HEK293 (cell line): Measurements from ENCODE around the gene WDR4.

Experiments
- CTCF ChIA-PET: fragments of 350-600 bp; formaldehyde crosslinking; extraction: SDS; loops from one replicate; lab custom pipeline; 2021; ENCODE audit warnings: antibody characterized with exemption; lab: Yijun Ruan, JAX
- POLR2A ChIA-PET: fragments of 300-600 bp; formaldehyde crosslinking; extraction: SDS; loops from one replicate; lab custom pipeline; 2020; ENCODE audit warnings: antibody characterized with exemption, inconsistent platforms; lab: Yijun Ruan, JAX
- H3K27ac ChIP-seq: fragments of 200-500 bp; sonication (Bioruptor generic); 2 replicates; pipeline ENCODE4 v1.5.1; 2014; ENCODE audit warnings: low read depth, low read length, control low read depth, inconsistent platforms; ENCODE audit errors: extremely low read depth
- H3K36me3 ChIP-seq, 2 experiments: fragments of 200-500 bp in 1 of 2; sonication (Bioruptor generic) in 1 of 2; 1 replicate in 1 of 2; 2 replicates in 1 of 2; pipeline ENCODE4 v1.5.1; 2014 to 2017; ENCODE audit warnings: inconsistent platforms in 2 of 2, low read length in 2 of 2; ENCODE audit not compliant: control insufficient read depth in 2 of 2, insufficient read depth in 1 of 2
- H3K4me1 ChIP-seq: fragments of 200-500 bp; sonication (Bioruptor generic); 2 replicates; pipeline ENCODE4 v1.5.1; 2014; ENCODE audit warnings: mild to moderate bottlenecking, low read length, inconsistent platforms; ENCODE audit not compliant: control insufficient read depth, insufficient read depth
- H3K4me3 ChIP-seq: 2 replicates; pipeline ENCODE4 v1.5.1; 2011; ENCODE audit warnings: low read depth, mild to moderate bottlenecking, control low read depth, low read length, moderate library complexity
- H3K9me3 ChIP-seq: fragments of 200-500 bp; sonication (Bioruptor generic); 2 replicates; pipeline ENCODE4 v1.5.1; 2014; ENCODE audit warnings: low read depth, low read length, inconsistent platforms; ENCODE audit not compliant: control insufficient read depth, insufficient read depth
- MEIS1 ChIP-seq: sonication (generic); formaldehyde crosslinking; IDR thresholded peaks from 2 replicates; pipeline ENCODE4 v1.8.1; 2022; ENCODE audit warnings: missing genetic modification reagents, mild to moderate bottlenecking, borderline replicate concordance
- OSR2 ChIP-seq: fragments of 450-650 bp; formaldehyde crosslinking; IDR thresholded peaks from 2 replicates; pipeline ENCODE4 v1.5.1; 2016; ENCODE audit warnings: missing biosample characterization, missing genetic modification characterization
- ZBTB7A ChIP-seq: fragments of 450-650 bp; formaldehyde crosslinking; IDR thresholded peaks from 2 replicates; pipeline ENCODE4 v1.5.1; 2016; ENCODE audit warnings: low read depth, missing biosample characterization, missing genetic modification characterization
- ZFHX2 ChIP-seq: fragments of 450-650 bp; formaldehyde crosslinking; conservative IDR thresholded peaks from 2 replicates; pipeline ENCODE4 v1.5.1; 2016; ENCODE audit warnings: missing biosample characterization, missing genetic modification characterization
- ZNF133 ChIP-seq: fragments of 450-650 bp; formaldehyde crosslinking; IDR thresholded peaks from 2 replicates; pipeline ENCODE4 v1.5.1; 2016; ENCODE audit warnings: missing biosample characterization, missing genetic modification characterization
- ZNF146 ChIP-seq: fragments of 450-650 bp; formaldehyde crosslinking; IDR thresholded peaks from 2 replicates; pipeline ENCODE4 v1.5.1; 2016; ENCODE audit warnings: missing biosample characterization, missing genetic modification characterization
- ZNF174 ChIP-seq: fragments of 450-650 bp; formaldehyde crosslinking; IDR thresholded peaks from 2 replicates; pipeline ENCODE4 v1.5.0; 2017; ENCODE audit warnings: missing biosample characterization, mild to moderate bottlenecking, missing genetic modification characterization
- ZNF221 ChIP-seq: fragments of 450-650 bp; formaldehyde crosslinking; IDR thresholded peaks from 2 replicates; pipeline ENCODE4 v1.5.1; 2017; ENCODE audit warnings: missing biosample characterization, missing genetic modification characterization, borderline replicate concordance
- ZNF223 ChIP-seq: fragments of 450-650 bp; formaldehyde crosslinking; IDR thresholded peaks from 2 replicates; pipeline ENCODE4 v1.5.1; 2016; ENCODE audit warnings: missing biosample characterization, missing genetic modification characterization
- ZNF23 ChIP-seq: fragments of 450-650 bp; formaldehyde crosslinking; IDR thresholded peaks from 2 replicates; pipeline ENCODE4 v1.5.1; 2016; ENCODE audit warnings: missing biosample characterization, missing genetic modification characterization, borderline replicate concordance
- ZNF26 ChIP-seq: fragments of 450-650 bp; formaldehyde crosslinking; IDR thresholded peaks from 2 replicates; pipeline ENCODE4 v1.5.1; 2016; ENCODE audit warnings: missing biosample characterization, missing genetic modification characterization
- ZNF266 ChIP-seq: fragments of 450-650 bp; formaldehyde crosslinking; IDR thresholded peaks from 2 replicates; pipeline ENCODE4 v1.5.1; 2016; ENCODE audit warnings: missing biosample characterization, missing genetic modification characterization, low read depth
- ZNF311 ChIP-seq: fragments of 450-650 bp; formaldehyde crosslinking; IDR thresholded peaks from 2 replicates; pipeline ENCODE4 v1.5.1; 2017; ENCODE audit warnings: missing biosample characterization, missing genetic modification characterization, borderline replicate concordance
- ZNF585B ChIP-seq: fragments of 450-650 bp; formaldehyde crosslinking; IDR thresholded peaks from 2 replicates; pipeline ENCODE4 v1.5.1; 2016; ENCODE audit warnings: missing biosample characterization, missing genetic modification characterization
- ZNF623 ChIP-seq: fragments of 450-650 bp; formaldehyde crosslinking; IDR thresholded peaks from 2 replicates; pipeline ENCODE4 v1.5.1; 2016; ENCODE audit warnings: missing biosample characterization, missing genetic modification characterization
- ZNF629 ChIP-seq: fragments of 450-650 bp; formaldehyde crosslinking; IDR thresholded peaks from 2 replicates; pipeline ENCODE4 v1.5.1; 2017; ENCODE audit warnings: missing biosample characterization, missing genetic modification characterization
- ZNF707 ChIP-seq: fragments of 450-650 bp; formaldehyde crosslinking; IDR thresholded peaks from 2 replicates; pipeline ENCODE4 v1.5.1; 2016; ENCODE audit warnings: missing biosample characterization, missing genetic modification characterization
- ZNF768 ChIP-seq: fragments of 450-650 bp; formaldehyde crosslinking; IDR thresholded peaks from 2 replicates; pipeline ENCODE4 v1.5.1; 2018; ENCODE audit warnings: missing biosample characterization, mild to moderate bottlenecking, missing genetic modification characterization
- ZNF792 ChIP-seq: fragments of 450-650 bp; formaldehyde crosslinking; IDR thresholded peaks from 2 replicates; pipeline ENCODE4 v1.5.1; 2016; ENCODE audit warnings: missing biosample characterization, missing genetic modification characterization
- TF ChIP-seq, protein P1 (sequence below): fragments of 450-650 bp; formaldehyde crosslinking; IDR thresholded peaks from 2 replicates; pipeline ENCODE4 v1.5.1; 2017; ENCODE audit warnings: missing biosample characterization, mild to moderate bottlenecking, missing genetic modification characterization, moderate library complexity
- TF ChIP-seq, protein P2 (sequence below): fragments of 450-650 bp; formaldehyde crosslinking; IDR thresholded peaks from 2 replicates; pipeline ENCODE4 v1.5.1; 2016; ENCODE audit warnings: missing biosample characterization, missing genetic modification characterization

Gene WDR4

GRCh38 chr21:42857216-42857615 lies 22.1 kb downstream of the WDR4 start:
- no peak for TF ChIP-seq ZNF174 (tag by site-specific recombination)
- TF ChIP-seq ZNF133, result no peak
- TF ChIP-seq ZNF629 (tag by site-specific recombination), result no peak
- TF ChIP-seq ZNF223 (tag by site-specific recombination), result no peak
- no peak for TF ChIP-seq ZNF623 (tag by site-specific recombination)
- TF ChIP-seq ZNF585B (tag by site-specific recombination), result no peak
- no peak for TF ChIP-seq ZNF311 (tag by site-specific recombination)
- no peak for TF ChIP-seq ZNF792
- no peak for TF ChIP-seq ZNF146 (tag by site-specific recombination)
- TF ChIP-seq, protein P1, sequence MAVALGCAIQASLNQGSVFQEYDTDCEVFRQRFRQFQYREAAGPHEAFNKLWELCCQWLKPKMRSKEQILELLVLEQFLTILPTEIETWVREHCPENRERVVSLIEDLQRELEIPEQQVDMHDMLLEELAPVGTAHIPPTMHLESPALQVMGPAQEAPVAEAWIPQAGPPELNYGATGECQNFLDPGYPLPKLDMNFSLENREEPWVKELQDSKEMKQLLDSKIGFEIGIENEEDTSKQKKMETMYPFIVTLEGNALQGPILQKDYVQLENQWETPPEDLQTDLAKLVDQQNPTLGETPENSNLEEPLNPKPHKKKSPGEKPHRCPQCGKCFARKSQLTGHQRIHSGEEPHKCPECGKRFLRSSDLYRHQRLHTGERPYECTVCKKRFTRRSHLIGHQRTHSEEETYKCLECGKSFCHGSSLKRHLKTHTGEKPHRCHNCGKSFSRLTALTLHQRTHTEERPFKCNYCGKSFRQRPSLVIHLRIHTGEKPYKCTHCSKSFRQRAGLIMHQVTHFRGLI (tag by site-specific recombination), result no peak
- no peak for TF ChIP-seq ZBTB7A
- no peak for TF ChIP-seq ZNF23
- TF ChIP-seq ZNF266, result no peak
- no peak for TF ChIP-seq ZNF707 (tag by site-specific recombination)
- no peak for TF ChIP-seq MEIS1 (CRISPR knock-in tag)
- no peak for TF ChIP-seq ZNF768 (tag by site-specific recombination)
- CTCF ChIA-PET, result no interaction called here
- H3K36me3 ChIP-seq, result peaks cover 15 to 92% of the 10 kb centered on the region in 2 experiments; a peak in 2 of 3 replicates

DNA sequence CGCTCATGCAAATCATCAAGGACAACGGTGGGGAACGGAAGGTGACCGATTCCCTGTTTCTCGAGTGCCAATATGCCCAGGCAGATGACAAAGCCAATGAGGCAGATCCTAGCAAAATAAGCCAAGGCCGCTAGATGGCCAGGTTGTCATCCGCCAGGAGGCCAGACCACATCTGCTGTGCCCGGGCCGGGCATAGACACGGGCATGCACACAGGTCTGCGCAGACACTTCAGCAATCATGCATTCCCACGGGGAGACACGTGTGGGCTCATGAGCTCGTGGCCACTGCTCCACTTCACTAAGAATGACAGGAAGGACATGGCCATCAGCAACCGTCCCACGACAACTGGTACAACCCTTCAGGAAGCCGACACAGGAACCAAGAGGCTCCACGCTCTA lies 23.4 kb downstream of the WDR4 start:
- no peak overlapping the region for H3K27ac ChIP-seq
- TF ChIP-seq ZFHX2 (tag by site-specific recombination), result no peak
- TF ChIP-seq ZNF133, result no peak
- H3K36me3 ChIP-seq, result peaks cover 15 to 98% of the 10 kb centered on the region in 2 experiments; a peak in 2 of 3 replicates
- H3K4me1 ChIP-seq, result no peaks in the 10 kb centered on the region
- H3K4me3 ChIP-seq, result no peak overlapping the region
- POLR2A ChIA-PET, result no interaction called here
- no peaks in the 10 kb centered on the region for H3K9me3 ChIP-seq
- CTCF ChIA-PET, result interaction anchor here (1.0 to 1.1 kb wide), 2 partner anchors 11 to 263 kb away, joined by 3 to 4 read pairs; no protein-coding TSS in a partner anchor

More at GRCh38 chr21:42857216-42857615, 22.1 kb downstream of the WDR4 start:
- POLR2A ChIA-PET, result no interaction called here
- Histone ChIP-seq H3K27ac (no peak overlapping the region), H3K4me3 (no peak overlapping the region), H3K4me1 (no peaks in the 10 kb centered on the region), H3K9me3 (no peaks in the 10 kb centered on the region)

- POLR2A ChIA-PET, result interaction anchor here (0.9 kb wide), 1 partner anchor 11 kb away, joined by 3 read pairs; no protein-coding TSS in a partner anchor
- TF ChIP-seq OSR2 (no peak), ZNF26 (tag by site-specific recombination) (no peak), ZNF221 (tag by site-specific recombination) (no peak)
- TF ChIP-seq, protein P2, sequence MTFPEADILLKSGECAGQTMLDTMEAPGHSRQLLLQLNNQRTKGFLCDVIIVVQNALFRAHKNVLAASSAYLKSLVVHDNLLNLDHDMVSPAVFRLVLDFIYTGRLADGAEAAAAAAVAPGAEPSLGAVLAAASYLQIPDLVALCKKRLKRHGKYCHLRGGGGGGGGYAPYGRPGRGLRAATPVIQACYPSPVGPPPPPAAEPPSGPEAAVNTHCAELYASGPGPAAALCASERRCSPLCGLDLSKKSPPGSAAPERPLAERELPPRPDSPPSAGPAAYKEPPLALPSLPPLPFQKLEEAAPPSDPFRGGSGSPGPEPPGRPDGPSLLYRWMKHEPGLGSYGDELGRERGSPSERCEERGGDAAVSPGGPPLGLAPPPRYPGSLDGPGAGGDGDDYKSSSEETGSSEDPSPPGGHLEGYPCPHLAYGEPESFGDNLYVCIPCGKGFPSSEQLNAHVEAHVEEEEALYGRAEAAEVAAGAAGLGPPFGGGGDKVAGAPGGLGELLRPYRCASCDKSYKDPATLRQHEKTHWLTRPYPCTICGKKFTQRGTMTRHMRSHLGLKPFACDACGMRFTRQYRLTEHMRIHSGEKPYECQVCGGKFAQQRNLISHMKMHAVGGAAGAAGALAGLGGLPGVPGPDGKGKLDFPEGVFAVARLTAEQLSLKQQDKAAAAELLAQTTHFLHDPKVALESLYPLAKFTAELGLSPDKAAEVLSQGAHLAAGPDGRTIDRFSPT (tag by site-specific recombination), result no peak
- TF ChIP-seq, all 188 proteins: peak for 0
- no peaks in the 10 kb centered on the region for H3K9me3 ChIP-seq
- no peak overlapping the region for H3K27ac ChIP-seq
- CTCF ChIA-PET, result interaction anchor here (1.1 kb wide), 1 partner anchor 10 kb away, joined by 4 read pairs; no protein-coding TSS in a partner anchor
- no peaks in the 10 kb centered on the region for H3K4me1 ChIP-seq
- no peak overlapping the region for H3K4me3 ChIP-seq
- H3K36me3 ChIP-seq, result peaks cover 15 to 98% of the 10 kb centered on the region in 2 experiments; a peak in 2 of 3 replicates
These were observed 24.0 kb downstream of the WDR4 start for GRCh38 chr21:42855171-42855936.
